Skeletal muscle tissue (tissue), 4 donors: ENCODE data around the gene CEP85. TPM values are rescaled to one million over a fixed set of nuclear protein-coding genes. Genes with fewer than 3 reads are reported as not detected.

Experiments used
- H3K27ac ChIP-seq: one replicate; pipeline ENCODE4 v1.7.0; 2013; ENCODE audit warnings: mild to moderate bottlenecking, low read depth, low read length, inconsistent platforms
- H3K27me3 ChIP-seq, 3 donors: one replicate each; pipeline ENCODE4 v1.7.0; 2013; ENCODE audit warnings: low read length in 3 of 3; ENCODE audit not compliant: control insufficient read depth in 3 of 3, insufficient read depth in 3 of 3
- H3K36me3 ChIP-seq, 3 donors: one replicate each; pipeline ENCODE4 v1.7.0; 2013; ENCODE audit warnings: low read length in 3 of 3; ENCODE audit not compliant: control insufficient read depth in 3 of 3, insufficient read depth in 3 of 3
- H3K4me1 ChIP-seq, 3 donors: one replicate each; pipeline ENCODE4 v1.7.0; 2013; ENCODE audit warnings: low read length in 3 of 3, mild to moderate bottlenecking in 3 of 3; ENCODE audit not compliant: control insufficient read depth in 3 of 3, insufficient read depth in 3 of 3
- H3K4me3 ChIP-seq, 3 donors: one replicate each; pipeline ENCODE4 v1.7.0; 2013; ENCODE audit warnings: low read length in 3 of 3
- H3K9ac ChIP-seq, 3 donors: one replicate each; pipeline ENCODE4 v1.7.0; 2013; ENCODE audit warnings: low read length in 3 of 3, mild to moderate bottlenecking in 3 of 3, moderate library complexity in 2 of 3, low read depth in 1 of 3
- H3K9me3 ChIP-seq, 3 donors: one replicate each; pipeline ENCODE4 v1.7.0; 2013; ENCODE audit warnings: low read length in 3 of 3; ENCODE audit not compliant: control insufficient read depth in 3 of 3
- total RNA-seq: library from RNA; depleted of rRNA; stranded (reverse); fragments of >200 nt; gene quantifications from one replicate; pipeline ENCODE4 v1.2.3, GENCODE V29; 2014
- donor health status: Osteomylitis.

Gene CEP85
- total RNA-seq, 1 donor from 2014 or later: 25.1 TPM

- H3K27me3 ChIP-seq: no peaks in the 10 kb centered on the region
- peak overlapping the region; percentile 58 to 86 (median 83) for H3K9ac ChIP-seq
- peak overlapping the region; percentile 86 for H3K27ac ChIP-seq
- peak overlapping the region; percentile 62 to 81 (median 73) for H3K4me3 ChIP-seq
- peaks cover 15 to 22% (median 20%) of the 10 kb centered on the region in 3 donors for H3K4me1 ChIP-seq
- peaks cover 16 to 25% (median 21%) of the 10 kb centered on the region in 3 donors for H3K36me3 ChIP-seq
- H3K9me3 ChIP-seq: no peaks in the 10 kb centered on the region
Measured at GRCh38 chr1:26254404-26254803, 20.4 kb downstream of the CEP85 start.

- Histone ChIP-seq H3K27ac (peak overlapping the region; percentile 89), H3K36me3 (peaks cover 33 to 38% (median 35%) of the 10 kb centered on the region in 3 donors), H3K27me3 (no peaks in the 10 kb centered on the region), H3K9me3 (no peaks in the 10 kb centered on the region), H3K4me1 (peaks cover 15 to 25% (median 21%) of the 10 kb centered on the region in 3 donors), H3K4me3 (peak overlapping the region; percentile 62 to 81 (median 73)), H3K9ac (peak overlapping the region; percentile 27 to 86 (median 65))
Measured at GRCh38 chr1:26257222-26257621, 23.2 kb downstream of the CEP85 start.

GRCh38 chr1:26259005-26259404 lies 25.0 kb downstream of the CEP85 start:
- Histone ChIP-seq H3K27me3 (no peaks in the 10 kb centered on the region), H3K36me3 (peaks cover 41 to 55% (median 47%) of the 10 kb centered on the region in 3 donors), H3K27ac (peak overlapping the region; percentile 89), H3K9ac (peak overlapping the region in 1 of 3 donors; percentile 27), H3K4me1 (peaks cover 11 to 27% (median 16%) of the 10 kb centered on the region in 3 donors), H3K4me3 (no peak overlapping the region), H3K9me3 (no peaks in the 10 kb centered on the region)

- peaks cover 44 to 60% (median 50%) of the 10 kb centered on the region in 3 donors for H3K36me3 ChIP-seq
- H3K9ac ChIP-seq: no peak overlapping the region
- peaks cover 11 to 27% (median 15%) of the 10 kb centered on the region in 3 donors for H3K4me1 ChIP-seq
- no peak overlapping the region for H3K4me3 ChIP-seq
- H3K27me3 ChIP-seq: no peaks in the 10 kb centered on the region
- H3K9me3 ChIP-seq: no peaks in the 10 kb centered on the region
- H3K27ac ChIP-seq: peak overlapping the region; percentile 11
Measured at GRCh38 chr1:26259578-26259977, 25.6 kb downstream of the CEP85 start.

GRCh38 chr1:26263212-26263611 lies 29.2 kb downstream of the CEP85 start:
- Histone ChIP-seq H3K27ac (no peak overlapping the region), H3K9me3 (no peaks in the 10 kb centered on the region), H3K9ac (no peak overlapping the region), H3K4me3 (no peak overlapping the region), H3K4me1 (peaks cover 6 to 24% (median 6%) of the 10 kb centered on the region in 3 donors), H3K27me3 (no peaks in the 10 kb centered on the region), H3K36me3 (peaks cover 35 to 67% (median 56%) of the 10 kb centered on the region in 3 donors)

GRCh38 chr1:26265405-26265804 lies 31.4 kb downstream of the CEP85 start:
- H3K36me3 ChIP-seq: peaks cover 36 to 70% (median 54%) of the 10 kb centered on the region in 3 donors
- H3K27me3 ChIP-seq: no peaks in the 10 kb centered on the region
- no peak overlapping the region for H3K27ac ChIP-seq
- H3K4me1 ChIP-seq: peaks cover 3 to 19% (median 9%) of the 10 kb centered on the region in 3 donors
- H3K9me3 ChIP-seq: no peaks in the 10 kb centered on the region
- H3K9ac ChIP-seq: no peak overlapping the region
- H3K4me3 ChIP-seq: no peak overlapping the region

- Histone ChIP-seq H3K9ac (no peak overlapping the region), H3K4me1 (peaks cover 3 to 23% (median 9%) of the 10 kb centered on the region in 3 donors), H3K4me3 (no peak overlapping the region), H3K36me3 (peaks cover 40 to 72% (median 64%) of the 10 kb centered on the region in 3 donors), H3K9me3 (no peaks in the 10 kb centered on the region), H3K27me3 (no peaks in the 10 kb centered on the region), H3K27ac (no peak overlapping the region)
Measured at GRCh38 chr1:26268290-26269197, 34.5 kb downstream of the CEP85 start.

- no peak overlapping the region for H3K4me3 ChIP-seq
- H3K27ac ChIP-seq: no peak overlapping the region
- H3K9me3 ChIP-seq: no peaks in the 10 kb centered on the region
- H3K27me3 ChIP-seq: no peaks in the 10 kb centered on the region
- no peak overlapping the region for H3K9ac ChIP-seq
- peaks cover 3 to 26% (median 9%) of the 10 kb centered on the region in 3 donors for H3K4me1 ChIP-seq
- peaks cover 40 to 71% (median 60%) of the 10 kb centered on the region in 3 donors for H3K36me3 ChIP-seq
Measured at GRCh38 chr1:26269198-26269550, 35.2 kb downstream of the CEP85 start.

GRCh38 chr1:26274801-26275425 lies 40.9 kb downstream of the CEP85 start:
- Histone ChIP-seq H3K36me3 (peaks cover 57 to 75% (median 58%) of the 10 kb centered on the region in 3 donors), H3K9me3 (no peaks in the 10 kb centered on the region), H3K4me3 (no peak overlapping the region), H3K27me3 (no peaks in the 10 kb centered on the region), H3K4me1 (peaks cover 53 to 72% (median 55%) of the 10 kb centered on the region in 3 donors), H3K9ac (no peak overlapping the region), H3K27ac (peak overlapping the region; percentile 56)
